ENCODE results near the gene AKR1B15.
"Not testable (repeated sequence)": the region's sequence is repeated elsewhere in the genome, so short reads cannot be mapped to it uniquely, and the experiment has no call there.

AKR1B15 gene

DNA sequence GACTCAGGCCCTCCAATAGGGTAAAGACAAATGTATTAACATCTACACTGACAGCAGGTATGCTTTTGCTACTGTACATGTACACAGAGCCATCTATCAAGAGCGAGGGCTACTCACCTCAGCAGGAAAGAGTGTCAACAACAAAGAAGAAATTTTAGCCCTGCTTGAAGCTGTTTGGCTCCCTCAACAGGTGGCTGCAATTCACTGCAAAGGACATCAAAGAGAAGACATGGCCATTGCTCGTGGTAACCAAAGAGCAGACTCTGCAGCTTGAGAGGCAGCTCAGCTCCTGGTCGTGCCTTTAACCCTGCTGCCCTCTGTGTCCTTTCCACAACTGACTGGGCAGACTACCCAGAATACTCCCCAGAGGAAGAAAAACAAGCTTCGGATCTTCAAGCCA is 5.1 kb downstream of the AKR1B15 start:
- no peak for TF ChIP-seq ZFX (IDR thresholded peaks at IDR 0.05)
- TF ChIP-seq, protein P1, sequence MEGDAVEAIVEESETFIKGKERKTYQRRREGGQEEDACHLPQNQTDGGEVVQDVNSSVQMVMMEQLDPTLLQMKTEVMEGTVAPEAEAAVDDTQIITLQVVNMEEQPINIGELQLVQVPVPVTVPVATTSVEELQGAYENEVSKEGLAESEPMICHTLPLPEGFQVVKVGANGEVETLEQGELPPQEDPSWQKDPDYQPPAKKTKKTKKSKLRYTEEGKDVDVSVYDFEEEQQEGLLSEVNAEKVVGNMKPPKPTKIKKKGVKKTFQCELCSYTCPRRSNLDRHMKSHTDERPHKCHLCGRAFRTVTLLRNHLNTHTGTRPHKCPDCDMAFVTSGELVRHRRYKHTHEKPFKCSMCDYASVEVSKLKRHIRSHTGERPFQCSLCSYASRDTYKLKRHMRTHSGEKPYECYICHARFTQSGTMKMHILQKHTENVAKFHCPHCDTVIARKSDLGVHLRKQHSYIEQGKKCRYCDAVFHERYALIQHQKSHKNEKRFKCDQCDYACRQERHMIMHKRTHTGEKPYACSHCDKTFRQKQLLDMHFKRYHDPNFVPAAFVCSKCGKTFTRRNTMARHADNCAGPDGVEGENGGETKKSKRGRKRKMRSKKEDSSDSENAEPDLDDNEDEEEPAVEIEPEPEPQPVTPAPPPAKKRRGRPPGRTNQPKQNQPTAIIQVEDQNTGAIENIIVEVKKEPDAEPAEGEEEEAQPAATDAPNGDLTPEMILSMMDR (conservative IDR thresholded peaks at IDR 0.05), result peak; percentile 71
- H3K27ac ChIP-seq, result 0 out of 2 replicates have a peak overlapping the region, but pooled peaks have one; percentile 8

DNA sequence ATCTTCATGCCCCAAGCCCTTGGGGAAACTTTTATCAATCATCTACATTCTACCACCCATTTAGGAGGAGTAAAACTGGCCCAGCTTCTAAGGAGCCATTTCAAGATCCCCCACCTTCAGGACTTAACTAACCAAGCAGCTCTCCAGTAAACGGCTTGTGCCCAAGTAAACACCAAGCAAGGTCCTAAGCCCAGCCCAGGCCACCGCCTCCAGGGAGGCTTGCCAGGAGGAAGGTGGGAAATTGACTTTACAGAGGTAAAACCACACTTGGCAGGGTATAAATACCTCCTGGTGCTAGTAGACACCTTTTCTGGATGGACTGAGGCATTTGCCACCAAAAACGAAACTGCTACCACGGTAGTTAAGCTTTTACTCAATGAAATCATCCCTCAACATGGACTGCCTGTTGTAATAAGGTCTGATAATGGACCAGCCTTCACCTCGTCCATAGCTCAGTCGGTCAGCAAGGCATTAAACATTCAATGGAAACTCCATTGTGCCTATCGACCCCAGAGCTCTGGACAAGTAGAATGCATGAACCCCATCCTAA is 5.6 kb downstream of the AKR1B15 start:
- 0 out of 2 replicates have a peak overlapping the region, but pooled peaks have one; percentile 8 for H3K27ac ChIP-seq
- TF ChIP-seq, protein P1 (conservative IDR thresholded peaks at IDR 0.05), result no peak
- no peak for TF ChIP-seq ZFX (IDR thresholded peaks at IDR 0.05)

DNA sequence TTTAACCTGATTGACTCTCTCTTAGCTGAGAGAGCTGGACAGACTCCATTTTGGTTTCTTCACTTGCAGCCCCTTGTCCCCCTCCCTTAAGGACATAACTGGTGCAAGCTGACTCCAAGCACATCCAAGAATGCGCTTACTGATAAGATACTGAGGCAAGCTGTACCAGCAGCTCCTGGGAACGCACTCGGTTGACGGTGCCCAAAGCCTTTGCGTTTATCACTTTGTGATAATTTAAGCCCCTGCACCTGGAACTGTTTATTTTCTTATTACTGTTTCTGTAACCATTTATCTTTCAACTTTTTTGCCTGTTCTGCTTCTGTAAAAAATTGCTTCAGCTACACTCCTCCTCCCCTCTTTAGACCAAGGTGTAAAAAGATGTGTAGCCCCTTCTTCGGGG is 8.5 kb downstream of the AKR1B15 start:
- no peak overlapping the region for H3K27ac ChIP-seq
- TF ChIP-seq ZFX (IDR thresholded peaks at IDR 0.05), result no peak
- TF ChIP-seq, protein P1 (conservative IDR thresholded peaks at IDR 0.05), result no peak

DNA sequence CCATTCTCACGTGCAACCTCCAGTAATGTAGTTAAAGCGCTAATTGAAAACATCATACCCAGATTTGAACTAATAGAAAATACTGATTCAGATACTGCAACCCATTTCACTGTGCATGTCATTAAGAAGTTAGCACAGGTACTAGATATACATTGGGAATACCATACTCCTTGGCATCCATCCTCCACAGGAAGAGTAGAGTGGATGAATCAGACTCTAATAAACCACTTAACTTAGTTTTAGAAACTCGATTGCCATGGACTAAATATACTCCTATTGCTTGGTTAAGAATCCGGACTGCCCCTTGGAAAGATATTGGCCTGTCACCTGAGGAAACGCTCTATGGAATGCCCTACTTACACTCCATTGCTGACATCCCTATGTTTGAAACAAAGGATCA is 9.5 kb downstream of the AKR1B15 start:
- TF ChIP-seq, protein P1 (conservative IDR thresholded peaks at IDR 0.05), result no peak
- no peak for TF ChIP-seq ZFX (IDR thresholded peaks at IDR 0.05)
- H3K27ac ChIP-seq, result no peak overlapping the region

DNA sequence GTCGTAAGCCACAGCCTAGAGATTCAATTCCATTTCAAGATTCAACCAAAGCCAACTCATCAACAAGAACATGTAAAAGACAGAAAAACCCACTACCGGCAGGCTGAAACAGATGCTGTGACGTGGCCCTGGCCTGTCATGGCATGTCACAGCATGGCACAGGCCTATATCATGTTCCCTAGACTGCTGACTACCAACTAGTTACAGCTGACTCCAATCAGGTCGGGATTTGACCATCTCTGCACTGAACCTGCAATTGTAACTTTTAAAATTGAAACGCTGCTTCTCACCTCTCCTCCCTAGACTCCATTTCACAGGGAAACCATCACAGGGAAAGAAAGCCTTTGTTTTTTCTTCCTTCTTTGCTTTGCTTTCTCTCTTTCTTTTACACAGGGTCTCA is 12.7 kb downstream of the AKR1B15 start:
- not testable (repeated sequence) for H3K27ac ChIP-seq

DNA sequence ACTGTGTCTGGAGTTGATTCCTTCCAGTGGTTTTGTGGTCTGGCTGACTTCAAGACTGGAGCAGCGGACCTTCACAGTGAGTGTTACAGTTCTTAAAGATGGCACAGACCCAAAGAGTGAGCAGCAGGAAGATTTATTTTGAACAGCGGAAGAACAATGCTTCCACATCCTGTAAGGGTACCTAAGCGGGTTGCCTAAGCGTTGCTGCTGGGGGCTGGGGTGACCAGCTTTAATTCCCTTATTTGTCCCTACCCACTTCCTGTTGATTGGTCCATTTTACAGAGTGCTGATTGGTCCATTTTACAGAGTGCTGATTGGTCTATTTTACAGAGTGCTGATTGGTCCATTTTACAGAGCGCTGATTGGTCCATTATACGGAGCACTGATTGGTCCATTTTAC is 13.2 kb downstream of the AKR1B15 start:
- TF ChIP-seq, protein P1 (conservative IDR thresholded peaks at IDR 0.05), result no peak
- no peak for TF ChIP-seq ZFX (IDR thresholded peaks at IDR 0.05)
- H3K27ac ChIP-seq, result no peak overlapping the region

DNA sequence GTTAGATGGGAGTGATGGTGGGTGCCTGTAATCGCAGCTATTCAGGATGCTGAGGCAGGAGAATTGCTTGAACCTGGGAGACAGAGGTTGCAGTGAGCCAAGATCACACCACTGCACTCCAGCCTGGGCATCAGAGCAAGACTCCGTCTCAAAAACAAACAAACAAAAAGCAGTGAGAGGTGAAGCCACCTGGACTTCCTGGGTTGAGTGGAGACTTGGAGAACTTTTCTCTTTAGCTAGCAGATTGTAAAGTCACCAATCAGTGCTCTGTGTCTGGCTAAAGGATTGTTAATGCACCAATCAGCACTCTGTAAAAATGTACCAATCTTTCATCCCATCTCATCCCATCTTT is 14.5 kb downstream of the AKR1B15 start:
- not testable (repeated sequence) for H3K27ac ChIP-seq

DNA sequence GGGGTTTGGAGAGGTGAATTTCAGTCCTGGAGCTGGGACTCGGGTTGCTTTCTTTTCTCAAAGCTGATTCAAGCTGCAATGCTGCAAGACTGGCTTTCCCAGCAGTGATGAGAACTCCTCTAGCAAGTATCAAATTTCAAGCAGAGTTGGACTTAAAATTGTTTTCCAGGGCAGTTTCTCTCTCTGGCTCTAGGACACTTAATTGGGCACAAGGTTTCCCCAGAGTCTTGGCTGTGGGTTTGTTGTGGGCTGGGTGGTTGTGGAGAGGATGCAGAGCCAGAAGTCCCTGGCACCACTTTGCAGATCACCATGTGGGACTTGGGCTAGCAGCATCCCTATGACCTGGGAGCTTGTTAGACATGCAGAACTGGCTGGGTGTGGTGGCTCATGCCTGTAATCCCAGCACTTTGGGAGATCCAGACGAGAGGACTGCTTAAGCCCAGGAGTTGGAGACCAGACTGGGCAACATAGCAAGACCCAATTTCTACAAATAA is 16.8 kb downstream of the AKR1B15 start:
- TF ChIP-seq ZFX (IDR thresholded peaks at IDR 0.05), result no peak
- TF ChIP-seq, protein P1 (conservative IDR thresholded peaks at IDR 0.05), result no peak
- no peak overlapping the region for H3K27ac ChIP-seq

Measured in C4-2B (cell line).